ENCODE results near the gene LHX6.

LHX6 gene

DNA sequence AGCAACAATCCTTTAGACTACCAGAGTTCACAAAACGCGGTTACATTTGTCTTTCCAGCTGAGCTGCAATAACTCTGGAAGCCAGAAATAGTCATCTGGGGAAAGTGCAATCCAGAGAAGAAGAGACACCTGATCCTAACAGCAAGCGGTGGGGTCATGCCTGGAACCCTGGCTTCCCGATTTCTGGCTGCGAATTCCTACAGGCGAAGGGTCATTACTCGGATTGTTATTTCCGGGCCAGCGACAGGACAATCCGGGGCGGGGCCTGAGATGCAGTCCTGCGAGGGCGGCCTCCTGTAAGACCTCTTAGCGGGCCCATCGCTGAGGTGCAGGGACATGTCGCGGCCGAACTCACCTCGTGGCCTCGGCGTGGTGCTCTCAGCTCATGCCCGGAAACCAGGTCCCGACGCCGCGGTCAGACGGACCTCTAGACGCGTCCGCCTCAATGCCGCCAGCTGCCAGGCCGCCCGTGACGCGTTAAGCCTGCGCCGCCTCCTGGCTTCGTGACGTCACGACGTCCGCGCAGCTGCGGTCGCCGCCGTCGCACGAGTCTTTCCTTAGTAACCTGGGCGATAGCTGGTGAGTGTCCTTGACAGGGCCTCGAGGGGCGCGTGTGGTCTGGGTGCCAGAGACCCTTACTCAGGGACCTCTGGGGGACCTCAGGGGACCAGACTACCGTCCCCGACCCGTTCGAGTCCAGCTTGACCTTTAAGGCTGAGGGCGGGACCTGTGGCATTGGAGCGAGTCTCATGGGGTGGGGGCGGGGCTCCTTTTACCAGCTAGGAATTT is 35.8 kb upstream of the LHX6 start, which contains the start of the genes MRRF and RBM18:
MRRF (plus strand) TSS at position 523 of the 789 bp plus-strand sequence. CDS start 6,010 bp downstream, outside the sequence.
RBM18 (minus strand) TSS at position 481 of the 789 bp plus-strand sequence. CDS start 3,348 bp downstream, outside the sequence.
- peak; percentile 80 for TF ChIP-seq ZFX (IDR thresholded peaks at IDR 0.05)
- TF ChIP-seq, protein P1, sequence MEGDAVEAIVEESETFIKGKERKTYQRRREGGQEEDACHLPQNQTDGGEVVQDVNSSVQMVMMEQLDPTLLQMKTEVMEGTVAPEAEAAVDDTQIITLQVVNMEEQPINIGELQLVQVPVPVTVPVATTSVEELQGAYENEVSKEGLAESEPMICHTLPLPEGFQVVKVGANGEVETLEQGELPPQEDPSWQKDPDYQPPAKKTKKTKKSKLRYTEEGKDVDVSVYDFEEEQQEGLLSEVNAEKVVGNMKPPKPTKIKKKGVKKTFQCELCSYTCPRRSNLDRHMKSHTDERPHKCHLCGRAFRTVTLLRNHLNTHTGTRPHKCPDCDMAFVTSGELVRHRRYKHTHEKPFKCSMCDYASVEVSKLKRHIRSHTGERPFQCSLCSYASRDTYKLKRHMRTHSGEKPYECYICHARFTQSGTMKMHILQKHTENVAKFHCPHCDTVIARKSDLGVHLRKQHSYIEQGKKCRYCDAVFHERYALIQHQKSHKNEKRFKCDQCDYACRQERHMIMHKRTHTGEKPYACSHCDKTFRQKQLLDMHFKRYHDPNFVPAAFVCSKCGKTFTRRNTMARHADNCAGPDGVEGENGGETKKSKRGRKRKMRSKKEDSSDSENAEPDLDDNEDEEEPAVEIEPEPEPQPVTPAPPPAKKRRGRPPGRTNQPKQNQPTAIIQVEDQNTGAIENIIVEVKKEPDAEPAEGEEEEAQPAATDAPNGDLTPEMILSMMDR (conservative IDR thresholded peaks at IDR 0.05): no peak
- H3K27ac ChIP-seq: peak within 1 kb of the TSS; percentile 86

DNA sequence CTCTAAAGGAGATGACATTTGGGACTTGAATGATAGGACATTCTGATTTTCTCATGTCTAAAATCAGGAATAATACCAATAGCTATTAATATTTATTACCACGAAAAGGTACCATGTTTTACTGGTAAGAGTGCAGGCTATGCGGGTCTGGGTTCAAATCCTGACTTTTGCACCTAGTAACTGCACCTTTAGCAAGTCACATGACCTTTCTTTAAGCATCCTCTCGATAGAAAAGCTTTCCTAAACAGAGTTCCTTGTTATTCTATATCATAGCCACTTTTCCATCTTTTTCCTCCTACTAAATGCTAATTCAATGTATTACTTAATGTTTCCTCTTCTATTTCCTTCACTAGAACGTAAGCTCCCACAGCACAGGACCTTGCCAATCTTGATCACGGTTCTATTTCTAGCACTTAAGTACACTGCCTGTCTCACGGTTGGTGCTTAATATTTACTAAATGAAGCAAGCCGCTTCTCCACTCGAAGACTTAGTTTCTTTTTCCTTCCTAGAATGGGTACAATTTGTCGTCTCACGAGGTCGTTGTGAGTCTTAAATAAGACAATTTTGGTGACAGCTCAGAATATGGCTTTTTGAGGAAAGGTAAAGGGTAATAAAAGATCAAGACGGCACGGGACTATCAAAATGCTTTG is 35.1 kb upstream of the LHX6 start:
- H3K27ac ChIP-seq: peak overlapping the region; percentile 86
- TF ChIP-seq ZFX (IDR thresholded peaks at IDR 0.05): no peak
- TF ChIP-seq, protein P1 (conservative IDR thresholded peaks at IDR 0.05): no peak

DNA sequence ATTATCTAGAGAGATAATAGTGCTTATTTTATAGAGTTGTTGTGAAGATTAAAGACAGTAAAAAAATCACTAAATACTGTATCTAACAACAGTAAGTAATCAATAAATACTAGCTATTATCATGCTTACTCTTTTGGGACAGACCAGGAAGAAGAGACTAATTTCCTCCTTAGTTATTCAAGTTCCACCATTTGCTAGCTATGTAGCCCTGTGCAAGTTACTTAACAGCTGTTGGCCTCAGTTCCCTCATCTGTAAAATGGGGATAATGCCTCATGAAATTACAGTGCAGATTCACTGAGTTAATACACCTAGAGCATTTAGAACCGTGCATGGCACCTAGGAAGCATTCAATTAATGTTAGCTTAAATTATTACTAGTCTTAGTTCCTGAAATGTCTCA is 33.3 kb upstream of the LHX6 start:
- H3K27ac ChIP-seq: no peak overlapping the region
- TF ChIP-seq, protein P1 (conservative IDR thresholded peaks at IDR 0.05): no peak
- no peak for TF ChIP-seq ZFX (IDR thresholded peaks at IDR 0.05)

DNA sequence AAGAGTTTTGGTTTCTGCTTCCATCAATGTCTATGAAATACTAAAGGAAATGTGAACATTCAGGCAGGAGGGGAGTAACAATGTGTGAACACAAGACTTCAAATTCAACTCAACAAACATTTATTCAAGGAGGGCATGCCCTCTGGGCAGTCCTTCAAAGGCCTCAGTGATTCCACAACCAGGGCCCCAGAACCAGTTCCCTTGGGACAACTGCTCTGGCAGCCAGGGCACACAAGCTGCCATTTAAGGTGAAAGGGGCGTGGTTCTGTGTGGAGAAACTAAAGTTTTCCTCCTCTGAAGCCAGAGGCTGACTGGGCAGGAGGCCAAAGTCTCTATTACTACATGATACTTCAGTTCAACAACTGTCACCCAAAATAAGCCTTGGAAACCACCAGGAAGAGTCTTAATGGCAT is 32.7 kb upstream of the LHX6 start:
- no peak for TF ChIP-seq ZFX (IDR thresholded peaks at IDR 0.05)
- TF ChIP-seq, protein P1 (conservative IDR thresholded peaks at IDR 0.05): no peak
- H3K27ac ChIP-seq: peak overlapping the region; percentile 12; the same call in 1 of the 2 replicates

DNA sequence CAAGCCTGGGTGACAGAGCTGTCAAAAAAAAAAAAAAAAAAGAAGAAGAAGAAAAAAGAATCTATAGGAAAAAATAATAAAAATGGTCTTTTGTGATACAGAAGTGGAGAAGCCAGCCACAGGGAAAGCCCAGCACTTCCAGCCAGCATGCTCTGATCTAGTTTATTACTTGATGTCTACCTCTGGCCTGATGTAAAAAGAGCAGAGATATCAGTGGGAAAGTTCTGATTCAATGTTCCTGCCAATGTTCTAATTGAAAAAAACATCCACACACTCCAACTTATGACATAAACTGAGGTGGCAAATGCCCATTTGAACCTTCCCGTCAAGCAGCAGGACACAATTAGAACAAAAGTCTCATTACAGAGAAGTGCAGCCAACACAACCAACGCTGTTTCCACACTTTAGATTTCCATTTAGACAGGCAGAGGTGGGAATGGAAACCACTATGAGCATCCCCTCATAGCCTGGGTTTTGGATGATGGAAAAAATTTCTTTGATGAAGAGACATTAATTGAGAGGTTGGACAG is 30.2 kb upstream of the LHX6 start:
- TF ChIP-seq, protein P1 (conservative IDR thresholded peaks at IDR 0.05): no peak
- no peak for TF ChIP-seq ZFX (IDR thresholded peaks at IDR 0.05)
- H3K27ac ChIP-seq: no peak overlapping the region

DNA sequence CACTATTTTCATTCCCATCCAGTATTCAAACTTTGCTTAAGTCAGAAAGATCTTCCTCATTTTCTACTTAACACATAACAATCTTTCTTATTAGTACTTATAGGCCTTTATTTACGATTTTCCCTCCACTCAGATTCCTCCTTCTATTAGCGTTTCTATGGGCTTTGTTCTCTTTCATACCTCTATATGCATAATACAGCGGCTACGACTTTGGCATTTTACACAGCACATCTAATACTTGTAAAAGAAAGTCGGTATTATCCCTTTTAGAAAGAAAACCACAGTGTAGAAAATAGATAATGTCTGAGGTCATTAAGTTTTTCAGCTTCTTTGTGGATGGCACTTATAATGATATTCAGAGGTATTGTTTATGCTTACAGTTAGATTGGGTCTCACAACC is 27.4 kb upstream of the LHX6 start:
- H3K27ac ChIP-seq: no peak overlapping the region
- TF ChIP-seq, protein P1 (conservative IDR thresholded peaks at IDR 0.05): no peak
- no peak for TF ChIP-seq ZFX (IDR thresholded peaks at IDR 0.05)

DNA sequence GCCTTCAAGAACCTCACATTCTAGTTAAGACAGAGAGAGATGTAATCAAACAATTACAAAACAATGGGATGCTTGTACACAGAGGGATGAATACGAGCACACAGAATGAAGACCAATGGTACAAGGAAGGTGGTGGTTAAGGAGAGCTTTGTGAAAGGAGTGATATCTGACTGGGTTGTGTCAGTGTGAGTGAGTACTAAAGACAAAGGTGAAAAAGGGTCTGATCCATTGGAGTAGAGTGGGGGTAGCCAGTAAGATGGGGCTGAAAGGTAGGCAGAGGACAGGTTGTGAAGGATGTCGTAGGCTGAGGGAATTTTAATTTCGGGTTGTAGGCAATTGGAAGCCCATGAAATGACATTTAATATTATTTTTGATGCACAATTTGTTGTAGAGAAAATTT is 26.0 kb upstream of the LHX6 start:
- H3K27ac ChIP-seq: no peak overlapping the region
- no peak for TF ChIP-seq ZFX (IDR thresholded peaks at IDR 0.05)
- TF ChIP-seq, protein P1 (conservative IDR thresholded peaks at IDR 0.05): no peak
